GM12873 (cell line): ENCODE results near the gene GLCE.
A peak's percentile ranks its signal among the peaks of the same experiment; 100 is the strongest.

ENCODE experiments used
- TF ChIP-seq, protein P1 (sequence below): IDR thresholded peaks from 2 replicates; pipeline ENCODE4 v1.5.1; 2012; ENCODE audit warnings: low read depth, mild to moderate bottlenecking, moderate library complexity, low read length, control low read depth; ENCODE audit not compliant: insufficient read depth; ENCODE audit errors: missing control alignments

Gene GLCE

DNA sequence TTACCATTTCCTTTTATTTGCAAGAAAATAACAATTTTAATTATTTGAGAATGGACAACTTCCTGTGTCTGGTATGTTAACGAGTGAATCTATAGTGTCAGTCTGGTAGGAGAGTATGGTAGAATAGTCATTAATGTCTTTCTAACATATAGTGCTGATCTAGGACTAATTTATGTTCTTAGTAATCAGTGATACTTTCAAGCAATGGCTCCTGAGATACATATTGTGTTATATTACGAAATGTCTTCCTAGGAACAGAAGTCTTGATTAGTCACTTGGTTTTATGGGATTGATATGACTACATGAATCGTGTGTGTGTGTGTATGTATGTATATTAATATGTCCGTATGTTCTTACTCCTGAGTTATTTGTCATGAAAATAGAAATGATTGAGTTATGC lies 71.7 kb downstream of the GLCE start:
- TF ChIP-seq, protein P1, sequence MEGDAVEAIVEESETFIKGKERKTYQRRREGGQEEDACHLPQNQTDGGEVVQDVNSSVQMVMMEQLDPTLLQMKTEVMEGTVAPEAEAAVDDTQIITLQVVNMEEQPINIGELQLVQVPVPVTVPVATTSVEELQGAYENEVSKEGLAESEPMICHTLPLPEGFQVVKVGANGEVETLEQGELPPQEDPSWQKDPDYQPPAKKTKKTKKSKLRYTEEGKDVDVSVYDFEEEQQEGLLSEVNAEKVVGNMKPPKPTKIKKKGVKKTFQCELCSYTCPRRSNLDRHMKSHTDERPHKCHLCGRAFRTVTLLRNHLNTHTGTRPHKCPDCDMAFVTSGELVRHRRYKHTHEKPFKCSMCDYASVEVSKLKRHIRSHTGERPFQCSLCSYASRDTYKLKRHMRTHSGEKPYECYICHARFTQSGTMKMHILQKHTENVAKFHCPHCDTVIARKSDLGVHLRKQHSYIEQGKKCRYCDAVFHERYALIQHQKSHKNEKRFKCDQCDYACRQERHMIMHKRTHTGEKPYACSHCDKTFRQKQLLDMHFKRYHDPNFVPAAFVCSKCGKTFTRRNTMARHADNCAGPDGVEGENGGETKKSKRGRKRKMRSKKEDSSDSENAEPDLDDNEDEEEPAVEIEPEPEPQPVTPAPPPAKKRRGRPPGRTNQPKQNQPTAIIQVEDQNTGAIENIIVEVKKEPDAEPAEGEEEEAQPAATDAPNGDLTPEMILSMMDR: no peak

DNA sequence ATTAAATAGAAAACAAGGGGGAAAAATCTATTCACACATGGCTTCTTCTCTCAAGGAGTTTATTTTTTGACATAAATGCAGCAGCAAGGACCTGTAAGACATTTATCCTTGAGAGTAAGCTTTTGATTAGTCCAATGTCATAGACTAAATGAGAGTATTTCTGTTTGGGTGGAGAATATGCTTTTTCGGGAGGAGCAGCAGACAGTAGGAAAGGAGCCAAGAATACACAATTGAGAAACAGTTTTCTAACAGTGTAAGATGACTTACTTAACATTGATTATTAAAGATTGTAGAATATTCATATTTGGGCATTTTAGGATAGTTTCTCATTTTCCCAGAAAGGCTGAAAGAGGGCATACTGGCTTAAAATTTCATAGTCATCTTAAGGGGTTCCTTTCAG lies 72.3 kb downstream of the GLCE start:
- TF ChIP-seq, protein P1: no peak

DNA sequence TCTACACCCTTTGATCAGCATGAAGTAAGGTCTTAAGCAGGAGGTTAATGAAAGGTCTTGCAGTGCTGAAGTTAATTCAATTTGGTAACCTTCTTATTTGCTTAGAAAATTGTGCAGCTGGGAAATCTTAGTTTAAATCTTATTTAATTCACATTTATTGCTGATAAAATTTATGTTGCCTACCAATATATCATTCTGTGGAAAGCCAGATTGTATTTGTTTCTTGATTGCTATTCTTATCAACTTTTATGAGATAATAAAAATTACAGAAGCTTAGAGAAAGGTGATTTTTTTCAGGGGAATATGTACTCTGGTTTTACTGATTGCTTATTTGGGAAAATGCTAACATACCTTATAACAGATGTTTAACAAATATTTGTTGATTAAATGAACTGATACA lies 74.2 kb downstream of the GLCE start:
- TF ChIP-seq, protein P1: no peak

DNA sequence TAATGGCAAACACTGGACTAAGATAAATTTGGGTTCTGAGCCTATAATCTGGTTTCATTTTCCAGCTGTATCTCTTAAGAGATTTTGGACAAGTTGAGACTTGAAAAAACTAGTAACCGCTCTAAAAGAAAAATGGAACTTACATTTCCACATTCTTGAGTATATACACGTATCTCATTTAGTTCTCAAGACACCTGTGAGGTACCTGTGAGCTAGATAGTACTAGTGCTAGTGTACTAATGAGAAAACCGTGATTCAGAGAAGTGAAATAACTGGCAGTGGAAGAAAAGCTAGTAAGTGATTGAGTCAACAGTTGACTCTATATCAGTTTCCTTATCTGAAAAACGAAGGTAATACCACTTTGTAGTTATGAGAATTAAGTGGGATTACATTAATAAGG lies 76.1 kb downstream of the GLCE start:
- TF ChIP-seq, protein P1: no peak

DNA sequence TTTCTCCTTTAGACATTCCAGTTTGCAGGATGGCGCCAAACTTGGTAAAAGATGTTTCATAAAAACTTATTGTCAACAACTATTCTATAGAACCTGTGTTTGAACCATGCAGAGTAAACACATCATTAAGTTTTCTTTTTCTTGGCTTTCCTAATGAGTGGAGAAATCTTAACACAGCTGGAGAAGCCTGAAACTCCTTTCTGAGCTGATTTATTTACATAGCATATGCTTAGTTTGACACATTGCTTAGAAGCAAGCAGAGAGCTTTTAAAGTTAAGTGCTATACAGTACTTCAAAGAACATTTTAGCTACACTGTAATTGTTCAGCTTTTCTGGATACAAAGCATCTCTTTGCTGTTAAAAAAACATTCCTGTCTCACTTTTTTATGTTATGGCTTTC lies 77.3 kb downstream of the GLCE start:
- TF ChIP-seq, protein P1: no peak

DNA sequence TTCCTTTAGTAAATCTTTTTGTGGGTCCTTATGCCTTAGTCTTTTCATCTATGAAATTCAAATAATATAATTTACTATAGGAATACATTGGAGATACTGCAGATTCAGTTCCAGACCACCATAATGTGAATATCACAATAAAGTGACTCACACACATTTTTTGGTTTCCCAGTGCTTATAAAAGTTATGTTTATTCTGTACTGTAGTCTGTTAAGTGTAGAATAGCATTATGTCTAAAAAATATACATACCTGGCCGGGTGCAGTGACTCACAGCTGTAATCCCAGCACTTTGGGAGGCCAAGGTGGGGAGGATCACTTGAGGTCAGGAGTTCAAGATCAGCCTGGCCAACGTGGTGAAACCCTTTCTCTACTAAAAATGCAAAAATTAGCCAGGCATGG lies 84.4 kb downstream of the GLCE start:
- TF ChIP-seq, protein P1: no peak

DNA sequence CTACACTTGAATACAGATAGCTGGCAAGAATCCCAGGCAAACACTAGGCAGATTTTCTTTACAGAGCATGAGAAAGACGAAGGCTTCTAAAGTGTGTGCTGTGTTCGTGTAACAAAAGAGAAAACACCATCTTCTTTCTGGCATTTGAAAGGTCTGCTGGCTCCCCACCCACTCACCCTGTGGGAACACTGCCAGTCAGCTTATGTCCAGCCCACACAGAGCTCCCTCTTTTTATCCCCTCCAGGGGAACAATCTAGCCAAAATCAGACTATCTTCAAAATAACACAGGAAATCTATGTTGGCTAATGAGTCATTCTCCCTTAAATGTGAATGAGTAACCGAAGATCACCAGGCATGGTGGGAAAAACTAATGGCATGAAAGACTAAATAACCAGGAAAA lies 92.7 kb downstream of the GLCE start:
- TF ChIP-seq, protein P1: no peak

DNA sequence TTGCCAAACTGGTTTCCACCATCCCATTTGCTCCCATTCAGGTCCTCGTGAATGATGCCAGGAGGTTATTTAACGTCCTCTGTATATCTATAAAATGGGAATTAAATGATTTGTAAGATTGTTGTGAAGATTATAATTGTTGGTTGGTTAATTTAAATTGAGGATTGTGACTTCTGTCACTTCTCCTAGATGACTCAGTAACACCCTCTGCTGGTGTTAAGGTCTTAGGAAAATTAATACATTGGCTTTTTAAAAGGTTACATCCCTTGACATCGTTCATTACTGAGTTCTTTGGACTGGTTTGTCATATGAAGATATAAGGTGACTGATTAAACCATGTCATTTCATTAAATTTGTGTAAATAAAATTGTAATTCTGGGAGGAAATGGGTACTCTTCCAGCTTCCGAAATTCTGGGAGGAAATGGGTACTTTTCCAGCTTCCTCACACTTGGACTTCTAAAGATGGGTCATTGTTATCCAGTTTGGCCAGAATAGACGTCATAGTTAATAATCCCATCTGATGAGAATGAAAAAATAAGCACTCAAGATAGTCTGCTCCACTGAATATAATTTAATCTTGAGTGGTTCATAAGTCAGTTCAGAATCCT lies 105.0 kb downstream of the GLCE start:
- TF ChIP-seq, protein P1: peak; percentile 36
